ENCODE results near the gene TEAD1.

The TEAD1 gene

GRCh38 chr11:12845739-12846358 is 171.6 kb downstream of the TEAD1 start:
- DNase-seq: peak; percentile 55

- no peak for DNase-seq
These were observed 172.8 kb downstream of the TEAD1 start for GRCh38 chr11:12846786-12847615.

- DNase-seq: no peak
These were observed 174.2 kb downstream of the TEAD1 start for GRCh38 chr11:12848413-12848812.

- DNase-seq: no peak
These were observed 179.1 kb downstream of the TEAD1 start for GRCh38 chr11:12853325-12853651.

- DNase-seq: no peak
These were observed 179.6 kb downstream of the TEAD1 start for GRCh38 chr11:12853652-12854296.

- no peak for DNase-seq
These were observed 180.1 kb downstream of the TEAD1 start for GRCh38 chr11:12854297-12854661.

- DNase-seq: no peak
These were observed 180.6 kb downstream of the TEAD1 start for GRCh38 chr11:12854829-12855228.

- no peak for DNase-seq
These were observed 182.1 kb downstream of the TEAD1 start for GRCh38 chr11:12856338-12856737.

GRCh38 chr11:12857572-12857971 is 183.4 kb downstream of the TEAD1 start:
- no peak for DNase-seq

- no peak for DNase-seq
These were observed 185.8 kb downstream of the TEAD1 start for GRCh38 chr11:12859872-12860657.

- DNase-seq: no peak
These were observed 186.6 kb downstream of the TEAD1 start for GRCh38 chr11:12860827-12861226.

GRCh38 chr11:12862696-12863469 is 188.7 kb downstream of the TEAD1 start:
- DNase-seq: peak; percentile 76

GRCh38 chr11:12863605-12864121 is 189.4 kb downstream of the TEAD1 start:
- no peak for DNase-seq

- DNase-seq: peak; percentile 68
These were observed 190.3 kb downstream of the TEAD1 start for GRCh38 chr11:12864316-12865156.

- DNase-seq: no peak
These were observed 191.8 kb downstream of the TEAD1 start for GRCh38 chr11:12865863-12866595.

- DNase-seq: no peak
These were observed 193.3 kb downstream of the TEAD1 start for GRCh38 chr11:12867531-12867930.

- no peak for DNase-seq
These were observed 194.3 kb downstream of the TEAD1 start for GRCh38 chr11:12868315-12869073.

- no peak for DNase-seq
These were observed 197.0 kb downstream of the TEAD1 start for GRCh38 chr11:12871241-12871640.

GRCh38 chr11:12871788-12872321 is 197.6 kb downstream of the TEAD1 start:
- DNase-seq: no peak

Data from femur (tissue), 1 donor.